ENCODE data around the gene PIP5K1B.

GRCh38 chr9:68794898-68795297 lies 89.9 kb downstream of the PIP5K1B start:
- TF ChIP-seq POLR2A (IDR thresholded peaks at IDR 0.05) (no peak), EP300 (IDR thresholded peaks at IDR 0.05) (no peak), CTCF (IDR thresholded peaks at IDR 0.05) (no peak), POLR2AphosphoS5 (IDR thresholded peaks at IDR 0.05) (no peak)
